Tibial nerve (tissue), 4 donors: ENCODE data around the gene MYORG.

Experiments
- EP300 ChIP-seq, 2 donors: sonication (generic); formaldehyde crosslinking; IDR thresholded peaks; one replicate each; pipeline ENCODE4 v1.6.1; 2017; ENCODE audit warnings: antibody characterized with exemption in 2 of 2, mild to moderate bottlenecking in 1 of 2
- POLR2A ChIP-seq, 2 donors: fragments of 450-650 bp; IDR thresholded peaks; one replicate each; pipeline ENCODE4 v1.6.1; 2017; ENCODE audit warnings: antibody characterized with exemption in 2 of 2, mild to moderate bottlenecking in 2 of 2, moderate library complexity in 2 of 2
- TF ChIP-seq, protein P1 (sequence below), 5 experiments: fragments of 200-600 bp in 3 of 5; fragments of 450-650 bp in 2 of 5; sonication (generic) in 3 of 5; IDR thresholded peaks; one replicate each; pipeline ENCODE4 v1.5.1; 2016 to 2019; ENCODE audit warnings: antibody characterized with exemption in 5 of 5, mild to moderate bottlenecking in 3 of 5, moderate library complexity in 2 of 5

- no peak for TF ChIP-seq POLR2A (IDR thresholded peaks at IDR 0.05)
- TF ChIP-seq, protein P1, sequence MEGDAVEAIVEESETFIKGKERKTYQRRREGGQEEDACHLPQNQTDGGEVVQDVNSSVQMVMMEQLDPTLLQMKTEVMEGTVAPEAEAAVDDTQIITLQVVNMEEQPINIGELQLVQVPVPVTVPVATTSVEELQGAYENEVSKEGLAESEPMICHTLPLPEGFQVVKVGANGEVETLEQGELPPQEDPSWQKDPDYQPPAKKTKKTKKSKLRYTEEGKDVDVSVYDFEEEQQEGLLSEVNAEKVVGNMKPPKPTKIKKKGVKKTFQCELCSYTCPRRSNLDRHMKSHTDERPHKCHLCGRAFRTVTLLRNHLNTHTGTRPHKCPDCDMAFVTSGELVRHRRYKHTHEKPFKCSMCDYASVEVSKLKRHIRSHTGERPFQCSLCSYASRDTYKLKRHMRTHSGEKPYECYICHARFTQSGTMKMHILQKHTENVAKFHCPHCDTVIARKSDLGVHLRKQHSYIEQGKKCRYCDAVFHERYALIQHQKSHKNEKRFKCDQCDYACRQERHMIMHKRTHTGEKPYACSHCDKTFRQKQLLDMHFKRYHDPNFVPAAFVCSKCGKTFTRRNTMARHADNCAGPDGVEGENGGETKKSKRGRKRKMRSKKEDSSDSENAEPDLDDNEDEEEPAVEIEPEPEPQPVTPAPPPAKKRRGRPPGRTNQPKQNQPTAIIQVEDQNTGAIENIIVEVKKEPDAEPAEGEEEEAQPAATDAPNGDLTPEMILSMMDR (IDR thresholded peaks at IDR 0.05) = no peak
- no peak for TF ChIP-seq EP300 (IDR thresholded peaks at IDR 0.05)
Measured at GRCh38 chr9:34366365-34366764, 10.3 kb downstream of the MYORG start.
